ENCODE data around the gene ABHD15.

Gene ABHD15

DNA sequence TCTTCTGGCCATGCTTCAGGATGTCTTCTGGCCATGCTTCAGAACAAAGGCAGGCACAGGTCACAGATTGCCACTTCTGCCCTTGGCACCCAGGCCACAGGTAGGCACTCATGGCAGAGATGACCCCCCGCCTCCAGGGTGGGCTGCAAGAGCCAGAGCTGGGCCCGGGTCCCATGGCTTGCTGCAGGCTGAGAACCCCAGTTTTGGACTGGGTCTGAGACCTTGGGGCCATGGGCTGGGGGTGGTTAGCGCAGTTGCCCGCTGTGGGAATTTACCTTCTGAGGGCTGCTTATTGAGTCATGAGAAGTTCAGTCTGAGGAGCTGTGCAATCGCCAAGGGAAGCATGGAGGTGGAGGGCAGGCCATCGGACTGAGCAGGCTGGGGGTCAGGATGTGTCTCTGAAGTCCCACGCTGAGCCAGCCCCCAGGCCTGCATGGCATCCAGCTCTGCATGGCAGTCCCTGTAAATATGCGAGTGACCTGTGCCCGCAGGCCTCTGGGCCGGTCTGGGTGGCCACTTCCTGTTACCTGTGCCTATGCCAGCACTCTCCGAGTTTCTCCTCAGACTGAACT lies 27.8 kb upstream of the ABHD15 start:
- FAIRE-seq = no peak

GRCh38 chr17:29593591-29594518 lies 27.0 kb upstream of the ABHD15 start:
- FAIRE-seq = no peak

DNA sequence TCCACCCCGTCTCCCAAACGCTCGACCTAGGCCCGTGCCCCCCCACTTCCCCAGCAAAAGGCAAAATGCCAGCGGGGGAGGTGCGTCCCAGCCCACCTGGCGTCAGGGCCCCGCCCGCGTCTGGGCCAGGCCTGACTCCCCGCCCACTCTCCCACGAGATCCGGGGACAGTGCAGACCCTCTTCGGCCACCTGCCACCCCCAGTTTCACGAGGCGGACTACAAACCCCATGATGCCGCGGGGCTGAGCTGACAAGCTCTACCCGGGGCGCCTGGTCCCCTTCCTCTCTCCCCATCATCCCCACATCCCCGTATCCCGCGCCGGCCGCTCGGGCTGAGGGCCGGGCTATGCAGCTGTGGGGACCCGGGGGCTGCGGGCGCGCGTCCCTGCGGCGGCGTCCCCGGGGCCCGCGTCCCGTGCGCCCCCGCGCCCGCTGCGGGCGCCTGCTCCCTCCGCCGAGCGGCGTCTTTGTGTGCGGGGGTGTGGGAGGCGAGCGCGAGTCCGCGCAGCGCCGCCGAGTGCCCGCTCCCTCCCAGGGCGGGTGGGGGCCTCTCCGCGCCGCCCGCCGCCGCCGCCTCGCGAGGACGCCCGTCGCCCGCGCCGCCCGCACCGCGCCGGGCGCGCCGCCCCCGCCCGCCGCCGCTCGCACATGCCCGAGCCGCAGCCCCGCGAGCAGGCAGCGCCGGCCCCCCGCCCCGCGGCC lies 26.2 kb upstream of the ABHD15 start, which contains the start of gene ANKRD13B:
ANKRD13B (plus strand) TSS at position 283 of the 702 bp plus-strand sequence. CDS start 490 bp downstream, outside the sequence.
- no peak for FAIRE-seq

GRCh38 chr17:29591737-29592608 lies 25.1 kb upstream of the ABHD15 start:
- peak; percentile 78 for FAIRE-seq

- FAIRE-seq = no peak
These were observed 24.4 kb upstream of the ABHD15 start for GRCh38 chr17:29591146-29591736.

DNA sequence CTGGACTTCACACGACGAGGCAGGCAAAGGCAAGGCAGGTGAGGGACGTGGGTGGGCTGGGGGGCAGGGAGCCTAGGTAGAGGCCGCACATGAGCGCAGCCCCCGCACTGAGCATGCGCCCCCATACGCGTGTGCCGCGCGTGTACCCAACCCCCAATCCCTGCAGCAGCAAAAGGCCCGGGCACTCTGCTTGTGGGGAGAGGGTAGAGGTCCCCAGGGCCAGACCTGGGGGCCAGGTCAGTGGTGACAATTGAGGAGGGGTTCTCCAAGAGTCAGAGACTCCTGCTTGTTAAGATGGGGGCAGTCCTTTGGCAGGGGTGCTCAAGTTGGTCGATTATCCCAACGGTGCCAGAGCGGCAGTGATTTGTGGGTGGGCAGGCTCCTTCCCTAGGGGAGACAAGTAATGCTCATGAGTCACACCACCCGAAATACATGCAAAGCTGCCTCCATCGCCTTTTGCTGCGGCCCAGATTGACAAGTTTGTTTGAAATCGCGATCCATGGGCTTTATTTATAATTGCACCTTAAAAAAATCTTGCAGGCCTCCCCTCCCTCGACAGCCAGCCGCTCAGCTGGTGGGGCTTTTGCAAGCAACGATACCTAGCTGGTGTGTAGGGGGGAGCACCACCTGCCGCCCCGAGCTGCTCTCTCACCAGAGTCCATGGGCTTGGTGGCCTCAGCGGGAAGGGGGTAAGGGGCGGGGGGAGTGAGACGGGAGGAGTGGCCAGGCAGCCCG lies 23.7 kb upstream of the ABHD15 start:
- FAIRE-seq = no peak

DNA sequence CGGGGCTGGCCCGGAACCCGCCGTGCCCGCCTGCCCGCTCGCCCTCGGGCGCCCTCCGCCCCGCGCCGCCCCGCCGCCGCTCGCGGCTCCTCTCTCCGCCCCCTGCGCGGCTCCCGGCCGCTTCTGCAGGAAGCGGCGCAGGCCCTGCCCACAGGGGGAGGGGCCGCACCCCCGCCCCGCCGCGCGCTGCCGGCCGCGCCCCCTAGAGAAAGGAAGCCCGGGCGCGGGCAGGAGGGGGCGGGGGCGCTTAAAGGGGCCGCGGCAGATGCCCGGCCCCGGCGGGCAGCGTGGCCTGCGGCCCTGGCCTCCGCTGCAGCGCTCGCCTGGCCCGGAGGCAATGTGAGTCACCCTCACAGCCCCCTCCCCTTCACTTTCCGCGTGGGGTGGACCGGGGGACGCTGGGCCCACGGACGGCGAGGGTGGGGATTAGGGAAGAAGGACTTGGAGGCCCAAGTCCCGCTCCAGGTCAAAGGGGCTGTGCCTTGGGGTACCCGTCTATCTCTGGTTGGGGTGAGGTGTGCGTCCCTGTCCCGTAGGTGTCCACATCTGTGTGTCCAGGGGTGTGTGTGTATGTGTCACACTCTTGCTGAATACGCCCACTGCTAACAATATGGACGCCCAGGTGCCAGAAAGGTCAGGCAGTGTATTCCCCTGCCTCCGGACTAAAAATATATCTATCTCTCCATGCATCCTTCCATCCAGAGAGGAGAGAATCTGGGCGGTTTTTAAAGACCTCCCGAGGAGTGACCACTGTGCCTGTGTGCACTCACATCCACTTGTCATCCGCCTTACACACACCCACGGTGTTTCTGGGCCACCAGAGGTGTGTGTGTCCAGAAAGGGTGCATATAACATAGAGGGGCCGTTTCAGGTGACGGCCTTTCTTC lies 22.9 kb upstream of the ABHD15 start, which contains the start of gene GIT1:
GIT1 (minus strand) TSS at position 125 of the 887 bp plus-strand sequence. CDS start 270 bp downstream, outside the sequence.
- FAIRE-seq = no peak

DNA sequence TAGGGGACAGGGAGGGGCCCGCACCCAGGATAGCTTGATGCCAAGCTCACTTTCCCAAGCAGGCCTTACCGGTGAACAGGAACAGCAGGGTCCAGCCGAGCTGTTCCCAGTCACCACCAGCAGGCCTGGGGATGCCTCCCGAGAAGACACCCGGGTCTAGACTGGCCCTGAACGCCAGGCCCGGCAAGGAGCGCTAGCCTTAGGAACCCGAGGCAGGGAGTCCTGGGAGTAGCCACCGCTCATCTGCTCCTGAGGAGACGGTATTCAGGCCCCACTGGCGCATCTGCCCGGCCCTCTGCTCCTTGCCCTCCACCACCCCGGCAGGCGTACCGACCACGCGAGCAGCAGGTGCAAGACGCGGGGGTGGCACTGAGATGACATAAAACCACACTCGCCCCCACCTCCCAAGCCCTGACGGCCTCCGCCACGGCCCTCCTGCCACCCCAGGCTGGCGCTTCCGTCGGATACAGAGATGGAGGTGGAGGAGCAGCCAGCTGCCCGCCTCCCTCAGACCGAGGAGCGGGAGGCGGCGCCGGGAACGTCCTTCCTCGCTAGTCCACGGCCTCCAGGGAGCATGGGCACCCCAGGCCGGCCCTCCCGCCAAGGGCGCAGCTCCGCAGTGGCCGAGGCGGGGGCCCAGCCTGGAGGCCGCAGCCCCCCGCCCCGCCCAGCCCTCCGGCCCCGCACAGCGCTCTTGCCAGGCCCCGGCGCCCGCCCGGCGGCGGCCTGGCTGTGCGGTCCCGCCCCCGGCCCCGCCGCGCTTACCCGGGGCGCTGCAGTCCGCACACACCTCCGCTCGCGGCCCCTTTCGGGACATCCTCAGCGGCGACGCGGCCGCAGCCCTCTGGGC lies 21.9 kb upstream of the ABHD15 start:
- no peak for FAIRE-seq

DNA sequence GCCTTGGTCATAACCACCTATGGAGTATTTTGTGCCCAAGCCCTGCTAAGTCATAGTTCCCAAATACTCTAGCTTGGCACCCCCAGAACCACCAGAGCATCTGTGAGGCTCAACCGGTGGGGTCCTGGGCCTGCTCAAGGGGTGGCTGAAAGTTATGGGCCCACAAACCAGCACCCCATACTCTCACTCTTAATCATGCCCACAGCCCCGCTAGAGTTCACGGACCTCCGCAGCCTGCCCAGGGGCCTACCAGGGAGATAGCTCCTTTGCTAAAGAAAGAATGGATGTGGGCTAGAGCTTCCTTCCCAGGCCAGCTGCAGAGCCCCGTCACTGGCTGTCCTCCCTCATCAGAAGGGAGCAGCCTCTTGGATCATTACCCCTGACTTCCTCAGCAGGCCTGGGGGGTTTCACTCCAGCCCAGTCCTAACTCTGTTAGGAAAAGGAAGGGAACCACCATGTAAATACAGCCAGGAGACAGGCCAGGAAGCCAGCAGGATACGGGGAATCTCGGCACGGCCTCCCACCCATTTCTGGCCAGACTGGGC lies 21.3 kb upstream of the ABHD15 start:
- no peak for FAIRE-seq

DNA sequence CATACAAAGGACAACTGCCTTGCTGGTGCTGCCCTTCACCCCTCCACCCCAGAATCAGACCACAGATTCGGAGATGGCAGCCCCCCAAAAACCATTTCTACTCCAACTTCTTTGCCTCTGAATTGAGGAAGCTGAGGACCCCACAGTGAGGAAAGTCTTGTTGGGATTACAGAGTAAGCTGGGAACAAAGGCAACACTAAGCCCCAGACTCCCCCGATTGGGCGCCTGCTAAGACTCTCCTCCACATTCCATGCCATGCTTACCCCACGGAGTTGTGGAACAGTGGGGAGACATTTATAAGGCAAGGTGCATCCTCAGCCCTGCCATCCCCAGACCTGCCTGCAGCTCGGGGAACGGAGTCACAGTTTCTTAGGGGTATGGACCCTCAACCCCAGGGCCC lies 20.8 kb upstream of the ABHD15 start:
- no peak for FAIRE-seq

GRCh38 chr17:29586676-29587469 lies 20.0 kb upstream of the ABHD15 start:
- FAIRE-seq = no peak

GRCh38 chr17:29585080-29585751 lies 18.4 kb upstream of the ABHD15 start:
- FAIRE-seq = no peak

DNA sequence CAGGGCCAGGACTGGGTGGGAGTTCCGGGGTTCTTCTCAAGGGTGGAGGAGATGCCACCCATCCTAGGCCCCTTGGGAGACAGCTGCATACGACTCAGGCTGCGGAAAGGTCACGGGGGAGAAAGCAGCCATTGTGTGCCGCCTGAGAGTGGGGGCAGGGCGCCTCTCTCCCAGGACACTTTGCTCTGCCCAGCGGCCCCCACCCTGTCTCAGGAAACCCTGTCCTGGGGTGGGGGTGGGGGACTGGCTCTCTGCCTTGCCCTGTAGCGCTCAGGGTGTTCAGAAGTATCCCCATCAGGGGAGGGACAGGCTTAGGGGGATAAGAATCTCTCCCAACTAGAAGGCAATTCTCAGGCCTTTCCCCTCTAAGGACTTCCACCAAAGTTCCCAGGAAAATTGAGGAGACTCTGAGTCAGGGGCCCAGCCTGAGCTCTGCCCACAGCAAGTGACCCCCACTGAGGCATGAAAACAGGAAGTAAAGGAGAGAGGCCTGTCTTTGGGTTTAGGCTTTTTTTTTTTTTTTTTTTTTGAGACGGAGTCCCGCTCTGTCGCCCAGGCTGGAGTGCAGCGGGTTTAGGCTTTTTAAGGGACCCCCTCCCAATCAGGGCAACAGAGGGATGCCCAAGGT lies 17.7 kb upstream of the ABHD15 start:
- no peak for FAIRE-seq

DNA sequence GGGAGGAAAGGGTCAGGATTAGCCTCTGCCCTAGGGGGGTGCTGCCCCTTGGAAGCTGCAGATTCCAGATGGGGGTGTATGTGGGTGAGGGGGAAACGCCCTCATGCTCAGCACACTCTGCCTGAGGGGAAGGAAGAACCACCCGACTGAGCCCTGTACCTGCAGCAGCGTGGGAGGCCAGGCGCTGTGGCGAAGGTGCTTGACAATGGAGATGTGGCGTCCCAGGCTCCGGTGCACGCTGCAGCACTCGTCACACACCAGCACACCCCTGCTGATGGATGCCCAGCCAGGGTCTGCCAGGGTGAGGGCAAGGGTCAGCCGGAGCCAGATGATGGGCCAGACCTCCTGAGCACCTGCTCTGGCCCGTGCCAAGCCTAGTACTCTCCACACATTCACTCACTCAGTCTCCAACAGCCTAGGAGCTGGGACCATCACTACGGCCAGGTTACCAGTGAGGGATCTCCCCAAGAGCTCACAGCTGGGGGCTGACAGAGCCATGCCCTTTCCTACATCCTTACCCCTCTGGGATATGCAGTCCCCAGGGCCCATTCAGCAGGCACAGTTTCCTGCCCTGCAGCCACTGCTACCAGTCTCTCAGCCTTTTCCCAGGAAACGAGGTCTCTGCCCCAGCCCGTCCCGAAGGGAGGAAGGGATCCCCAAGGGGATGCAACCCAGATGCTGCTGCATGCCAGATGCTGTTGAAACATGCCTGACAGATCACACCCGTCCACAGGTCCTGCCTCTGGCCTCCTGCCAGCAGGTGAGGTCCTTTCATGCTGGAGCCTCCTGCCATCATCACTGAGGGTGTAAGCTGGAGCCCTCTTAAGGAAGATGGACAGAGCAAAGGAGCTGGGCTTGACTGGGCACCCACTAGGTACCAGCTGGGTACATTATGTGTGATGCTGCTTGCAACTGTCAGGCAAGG lies 16.7 kb upstream of the ABHD15 start:
- FAIRE-seq = no peak

- no peak for FAIRE-seq
These were observed 15.9 kb upstream of the ABHD15 start for GRCh38 chr17:29582772-29583171.

Data from endometrium (tissue), 2 donors.